ENCODE data around the gene CRAT. TPM values are rescaled to one million over a fixed set of nuclear protein-coding genes. Genes with fewer than 3 reads are reported as not detected.

CRAT gene
- total and polyA plus RNA-seq, 2 of the 4 experiments (the other 2 are of a cell fraction) = 18.8 to 41.6 TPM

- no peak overlapping the region for H2BK20ac ChIP-seq (ENCODE audit: low read depth, low read length)
- no peak for ATAC-seq (ENCODE audit: low read depth)
- H2AK5ac ChIP-seq (ENCODE audit: low read depth, low read length) = no peak overlapping the region
- no peaks in the 10 kb centered on the region for H3K9me1 ChIP-seq (ENCODE audit: insufficient read depth, low read length)
- H3K9me3 ChIP-seq (ENCODE audit: control insufficient read depth, insufficient read depth, low read length) = no peaks in the 10 kb centered on the region
- H4K20me1 ChIP-seq (ENCODE audit: insufficient read depth, low read length) = no peaks in the 10 kb centered on the region
- DNase-seq = no peak
- no peak overlapping the region for H2AK9ac ChIP-seq (replicated peaks; ENCODE audit: low read depth, low read length, poor library complexity)
- H3K27me3 ChIP-seq (ENCODE audit: control insufficient read depth, insufficient read depth, low read length) = no peaks in the 10 kb centered on the region
- in situ Hi-C loops (cut with MboI; ENCODE audit: low sequenced_read_pairs) (no loop called here), dilution Hi-C loops (cut with HindIII; ENCODE audit: low sequenced_read_pairs, unreplicated experiment) (no loop called here), intact Hi-C loops (cut with micrococcal nuclease) (no loop called here)
- H4K91ac ChIP-seq (ENCODE audit: insufficient read depth, low read depth, low read length) = no peak overlapping the region
- H3K56ac ChIP-seq (ENCODE audit: extremely low read depth, insufficient read depth, low read length) = no peak overlapping the region
- H3K23ac ChIP-seq (ENCODE audit: low read depth, low read length) = no peak overlapping the region
- no peak for TF ChIP-seq SMC3 (IDR thresholded peaks at IDR 0.05; ENCODE audit: low read depth, low read length)
- TF ChIP-seq CTCF (conservative IDR thresholded peaks at IDR 0.05; ENCODE audit: low read depth, low read length) = no peak
- no peak for TF ChIP-seq MAZ (IDR thresholded peaks at IDR 0.05; ENCODE audit: borderline replicate concordance, low read depth, low read length)
- TF ChIP-seq, protein P1, sequence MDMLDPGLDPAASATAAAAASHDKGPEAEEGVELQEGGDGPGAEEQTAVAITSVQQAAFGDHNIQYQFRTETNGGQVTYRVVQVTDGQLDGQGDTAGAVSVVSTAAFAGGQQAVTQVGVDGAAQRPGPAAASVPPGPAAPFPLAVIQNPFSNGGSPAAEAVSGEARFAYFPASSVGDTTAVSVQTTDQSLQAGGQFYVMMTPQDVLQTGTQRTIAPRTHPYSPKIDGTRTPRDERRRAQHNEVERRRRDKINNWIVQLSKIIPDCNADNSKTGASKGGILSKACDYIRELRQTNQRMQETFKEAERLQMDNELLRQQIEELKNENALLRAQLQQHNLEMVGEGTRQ (IDR thresholded peaks at IDR 0.05; ENCODE audit: low read depth, low read length) = no peak
- no peak for TF ChIP-seq CHD1 (IDR thresholded peaks at IDR 0.05; ENCODE audit: low read depth, low read length)
- TF ChIP-seq RFX5 (IDR thresholded peaks at IDR 0.05; ENCODE audit: low read depth, low read length) = no peak
- TF ChIP-seq CEBPB (IDR thresholded peaks at IDR 0.05; ENCODE audit: low read depth, low read length) = no peak
- no peak for TF ChIP-seq NFE2L2 (IDR thresholded peaks at IDR 0.05; ENCODE audit: low read depth, low read length)
- H2BK5ac ChIP-seq (ENCODE audit: low read depth, low read length, poor library complexity, severe bottlenecking) = no peak overlapping the region
- ChIA-PET POLR2A (ENCODE audit: unreplicated experiment) (interaction anchor here (0.6 to 0.8 kb wide), 2 partner anchors 8 to 118 kb away, joined by 3 read pairs; no protein-coding TSS in a partner anchor), CTCF (no interaction called here)
- no peak overlapping the region for H3K4me3 ChIP-seq (ENCODE audit: insufficient read depth, low read depth, low read length)
- H3K14ac ChIP-seq (replicated peaks; ENCODE audit: low read depth, low read length) = no peak overlapping the region
- 0 out of 4 replicates have a peak, but pooled peaks cover 0 to 1% of the 10 kb centered on the region in 2 experiments for H3K79me1 ChIP-seq (ENCODE audit: low read depth in 1 of 2, low read length in 2 of 2)
- no peak overlapping the region for H2BK15ac ChIP-seq (ENCODE audit: low read depth, low read length)
- H3K36me3 ChIP-seq (ENCODE audit: control insufficient read depth, insufficient read depth, low read length) = peaks cover 55% of the 10 kb centered on the region
- H3K9ac ChIP-seq (ENCODE audit: low read depth, low read length) = no peak overlapping the region
- H4K5ac ChIP-seq (ENCODE audit: low read depth, low read length) = no peak overlapping the region
- H3K18ac ChIP-seq (ENCODE audit: low read depth, low read length) = no peak overlapping the region
- no peak overlapping the region for H2AFZ ChIP-seq (replicated peaks; ENCODE audit: low read length, poor library complexity)
- H3K4me2 ChIP-seq (ENCODE audit: low read depth, low read length) = no peak overlapping the region
- H3K27ac ChIP-seq (ENCODE audit: insufficient read depth, low read length) = no peak overlapping the region
- no peak overlapping the region for H4K8ac ChIP-seq (ENCODE audit: low read depth in 2 of 2, low read length in 2 of 2)
- WGBS, 2 experiments (ENCODE audit: extremely low coverage in 2 of 2, insufficient read length in 1 of 2) = 83% methylated on average over 1 of the region's 8 CpGs; no CpG with 5 or more reads in 1 of the 2 experiments
- H2BK120ac ChIP-seq (ENCODE audit: low read depth, low read length) = no peak overlapping the region
- no peaks in the 10 kb centered on the region for H3K4me1 ChIP-seq (ENCODE audit: control insufficient read depth, insufficient read depth, low read length)
- no TSS peak for BruUV-seq (replicated peaks)
- no peak overlapping the region for H3K4ac ChIP-seq (ENCODE audit: low read depth, low read length)
These were observed 46.1 kb downstream of the CRAT start for GRCh38 chr9:129064499-129064908.

Measured in IMR-90 (cell line).